Measurements from ENCODE around the gene TRAF3IP3. TPM values are rescaled to one million over a fixed set of nuclear protein-coding genes. Genes with fewer than 3 reads are reported as not detected.

TRAF3IP3 gene
- polyA plus RNA-seq, 1 of the 3 experiments (the other 2 are of a cell fraction): 0.31 TPM

DNA sequence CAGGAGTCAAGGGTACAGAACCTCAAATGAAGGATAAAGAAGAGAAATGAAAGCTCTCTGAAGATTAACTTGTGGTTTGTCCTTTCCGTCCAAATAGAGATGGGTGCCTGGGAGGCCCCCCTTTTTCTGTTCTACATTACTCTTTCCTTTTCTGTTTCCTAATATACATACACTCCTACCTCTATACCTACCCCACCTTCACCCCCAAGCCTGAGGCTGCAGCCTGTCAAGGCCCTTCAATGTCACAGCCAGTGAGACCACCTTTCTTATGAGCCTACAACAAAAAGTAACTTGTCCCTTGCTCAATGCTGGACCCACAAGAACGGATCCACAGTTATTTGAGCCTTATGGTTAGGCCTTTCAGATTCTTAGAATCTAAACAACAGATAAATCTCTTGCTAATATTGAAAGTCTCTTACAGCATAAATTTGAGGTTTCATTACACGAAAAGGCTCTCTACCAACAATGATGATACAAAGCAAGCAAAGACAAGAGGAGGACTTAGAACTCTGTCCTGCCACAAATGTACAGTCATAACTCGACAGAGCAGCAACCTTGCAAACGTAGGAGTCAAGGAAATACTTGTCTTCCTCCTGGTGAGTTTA lies 4.1 kb upstream of the TRAF3IP3 start:
- ChIA-PET CTCF (no interaction called here), POLR2A (no interaction called here)
- DNase-seq: no peak
- Histone ChIP-seq H3K4me3 (ENCODE audit: low read depth in 2 of 2, low read length in 1 of 2) (no peak overlapping the region), H3K4me1 (ENCODE audit: control insufficient read depth in 1 of 2, insufficient read depth in 2 of 2, low read depth in 1 of 2, low read length in 1 of 2) (peaks cover 8 to 9% of the 10 kb centered on the region in 2 experiments; a peak in 2 of 4 replicates), H3K9ac (no peak overlapping the region), H3K27ac (ENCODE audit: low read depth in 2 of 2, low read length in 1 of 2) (no peak overlapping the region), H3K27me3 (ENCODE audit: insufficient read depth) (no peaks in the 10 kb centered on the region), H3K9me3 (no peaks in the 10 kb centered on the region), H3F3A (replicated peaks; ENCODE audit: insufficient read depth) (peaks cover 5% of the 10 kb centered on the region), H3K36me3 (replicated peaks in 1 of 2; ENCODE audit: control insufficient read depth in 1 of 2, insufficient read depth in 2 of 2, low read length in 1 of 2) (no peaks in the 10 kb centered on the region), H3K79me2 (ENCODE audit: insufficient read depth) (no peaks in the 10 kb centered on the region), H2AFZ (ENCODE audit: low read depth) (no peak overlapping the region; the same call in 1 of the 2 replicates), H3K4me2 (no peak overlapping the region), H4K20me1 (ENCODE audit: insufficient read depth) (no peaks in the 10 kb centered on the region), H3K9me2 (no peaks in the 10 kb centered on the region)
- WGBS (ENCODE audit: low lambda C conversion rate): 80% methylated on average over 5 of the region's 5 CpGs
- no peak for TF ChIP-seq EZH2phosphoT487 (IDR thresholded peaks at IDR 0.05; ENCODE audit: borderline replicate concordance, low read depth)
- TF ChIP-seq RFX5 (IDR thresholded peaks at IDR 0.05; ENCODE audit: low read length): no peak
- TF ChIP-seq, protein P1, sequence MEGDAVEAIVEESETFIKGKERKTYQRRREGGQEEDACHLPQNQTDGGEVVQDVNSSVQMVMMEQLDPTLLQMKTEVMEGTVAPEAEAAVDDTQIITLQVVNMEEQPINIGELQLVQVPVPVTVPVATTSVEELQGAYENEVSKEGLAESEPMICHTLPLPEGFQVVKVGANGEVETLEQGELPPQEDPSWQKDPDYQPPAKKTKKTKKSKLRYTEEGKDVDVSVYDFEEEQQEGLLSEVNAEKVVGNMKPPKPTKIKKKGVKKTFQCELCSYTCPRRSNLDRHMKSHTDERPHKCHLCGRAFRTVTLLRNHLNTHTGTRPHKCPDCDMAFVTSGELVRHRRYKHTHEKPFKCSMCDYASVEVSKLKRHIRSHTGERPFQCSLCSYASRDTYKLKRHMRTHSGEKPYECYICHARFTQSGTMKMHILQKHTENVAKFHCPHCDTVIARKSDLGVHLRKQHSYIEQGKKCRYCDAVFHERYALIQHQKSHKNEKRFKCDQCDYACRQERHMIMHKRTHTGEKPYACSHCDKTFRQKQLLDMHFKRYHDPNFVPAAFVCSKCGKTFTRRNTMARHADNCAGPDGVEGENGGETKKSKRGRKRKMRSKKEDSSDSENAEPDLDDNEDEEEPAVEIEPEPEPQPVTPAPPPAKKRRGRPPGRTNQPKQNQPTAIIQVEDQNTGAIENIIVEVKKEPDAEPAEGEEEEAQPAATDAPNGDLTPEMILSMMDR (IDR thresholded peaks at IDR 0.05): no peak
- TF ChIP-seq, protein P2, sequence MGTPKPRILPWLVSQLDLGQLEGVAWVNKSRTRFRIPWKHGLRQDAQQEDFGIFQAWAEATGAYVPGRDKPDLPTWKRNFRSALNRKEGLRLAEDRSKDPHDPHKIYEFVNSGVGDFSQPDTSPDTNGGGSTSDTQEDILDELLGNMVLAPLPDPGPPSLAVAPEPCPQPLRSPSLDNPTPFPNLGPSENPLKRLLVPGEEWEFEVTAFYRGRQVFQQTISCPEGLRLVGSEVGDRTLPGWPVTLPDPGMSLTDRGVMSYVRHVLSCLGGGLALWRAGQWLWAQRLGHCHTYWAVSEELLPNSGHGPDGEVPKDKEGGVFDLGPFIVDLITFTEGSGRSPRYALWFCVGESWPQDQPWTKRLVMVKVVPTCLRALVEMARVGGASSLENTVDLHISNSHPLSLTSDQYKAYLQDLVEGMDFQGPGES (IDR thresholded peaks at IDR 0.05; ENCODE audit: low read depth, low read length): no peak
- TF ChIP-seq, protein P3, sequence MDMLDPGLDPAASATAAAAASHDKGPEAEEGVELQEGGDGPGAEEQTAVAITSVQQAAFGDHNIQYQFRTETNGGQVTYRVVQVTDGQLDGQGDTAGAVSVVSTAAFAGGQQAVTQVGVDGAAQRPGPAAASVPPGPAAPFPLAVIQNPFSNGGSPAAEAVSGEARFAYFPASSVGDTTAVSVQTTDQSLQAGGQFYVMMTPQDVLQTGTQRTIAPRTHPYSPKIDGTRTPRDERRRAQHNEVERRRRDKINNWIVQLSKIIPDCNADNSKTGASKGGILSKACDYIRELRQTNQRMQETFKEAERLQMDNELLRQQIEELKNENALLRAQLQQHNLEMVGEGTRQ (IDR thresholded peaks at IDR 0.05; ENCODE audit: borderline replicate concordance, low read depth, low read length): no peak
- TF ChIP-seq NFIC (IDR thresholded peaks at IDR 0.05; ENCODE audit: borderline replicate concordance): no peak
- no peak for TF ChIP-seq YY1 (IDR thresholded peaks at IDR 0.05; ENCODE audit: low read depth)
- TF ChIP-seq, protein P4, sequence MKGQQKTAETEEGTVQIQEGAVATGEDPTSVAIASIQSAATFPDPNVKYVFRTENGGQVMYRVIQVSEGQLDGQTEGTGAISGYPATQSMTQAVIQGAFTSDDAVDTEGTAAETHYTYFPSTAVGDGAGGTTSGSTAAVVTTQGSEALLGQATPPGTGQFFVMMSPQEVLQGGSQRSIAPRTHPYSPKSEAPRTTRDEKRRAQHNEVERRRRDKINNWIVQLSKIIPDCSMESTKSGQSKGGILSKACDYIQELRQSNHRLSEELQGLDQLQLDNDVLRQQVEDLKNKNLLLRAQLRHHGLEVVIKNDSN (IDR thresholded peaks at IDR 0.05; ENCODE audit: borderline replicate concordance, low read depth): no peak
- no peak for TF ChIP-seq FOXJ3 (CRISPR knock-in tag; IDR thresholded peaks at IDR 0.05)
- no peak for TF ChIP-seq FOSL2 (IDR thresholded peaks at IDR 0.05; ENCODE audit: borderline replicate concordance, low read depth)
- TF ChIP-seq GATA2 (CRISPR knock-in tag; IDR thresholded peaks at IDR 0.05): no peak
- TF ChIP-seq TEAD4 (IDR thresholded peaks at IDR 0.05; ENCODE audit: borderline replicate concordance, insufficient read depth): no peak
- no peak for TF ChIP-seq FOXM1 (IDR thresholded peaks at IDR 0.05; ENCODE audit: low read depth)
- TF ChIP-seq, protein P5, sequence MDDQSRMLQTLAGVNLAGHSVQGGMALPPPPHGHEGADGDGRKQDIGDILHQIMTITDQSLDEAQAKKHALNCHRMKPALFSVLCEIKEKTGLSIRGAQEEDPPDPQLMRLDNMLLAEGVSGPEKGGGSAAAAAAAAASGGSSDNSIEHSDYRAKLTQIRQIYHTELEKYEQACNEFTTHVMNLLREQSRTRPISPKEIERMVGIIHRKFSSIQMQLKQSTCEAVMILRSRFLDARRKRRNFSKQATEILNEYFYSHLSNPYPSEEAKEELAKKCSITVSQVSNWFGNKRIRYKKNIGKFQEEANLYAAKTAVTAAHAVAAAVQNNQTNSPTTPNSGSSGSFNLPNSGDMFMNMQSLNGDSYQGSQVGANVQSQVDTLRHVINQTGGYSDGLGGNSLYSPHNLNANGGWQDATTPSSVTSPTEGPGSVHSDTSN (IDR thresholded peaks at IDR 0.05): no peak
- TF ChIP-seq EP300 (IDR thresholded peaks at IDR 0.05; ENCODE audit: borderline replicate concordance in 1 of 2, low read depth in 1 of 2, low read length in 1 of 2): no peak
- TF ChIP-seq RAD21 (IDR thresholded peaks at IDR 0.05; ENCODE audit: low read length): no peak
- no peak for TF ChIP-seq RXRA (IDR thresholded peaks at IDR 0.05; ENCODE audit: borderline replicate concordance, low read depth)
- no peak for TF ChIP-seq MEF2A (IDR thresholded peaks at IDR 0.05; ENCODE audit: borderline replicate concordance, low read depth)

All from SK-N-SH (cell line).